ENCODE results near the gene CTAGE4.
"Not testable (repeated sequence)": the region's sequence is repeated elsewhere in the genome, so short reads cannot be mapped to it uniquely, and the experiment has no call there.

Gene CTAGE4

GRCh38 chr7:144183166-144183565 is at the start of gene CTAGE4:
CTAGE4 (plus strand) TSS chr7:144183466; CDS start chr7:144183504, 38 bp downstream.
- not testable (repeated sequence) for DNase-seq

- DNase-seq, result no peak
Observed at GRCh38 chr7:144134116-144134515, 49.1 kb upstream of the CTAGE4 start.

- DNase-seq, result no peak
Observed at GRCh38 chr7:144137501-144137900, 45.8 kb upstream of the CTAGE4 start.

- no peak for DNase-seq
Observed at GRCh38 chr7:144142187-144142586, 41.1 kb upstream of the CTAGE4 start.

GRCh38 chr7:144144426-144144825 is 38.8 kb upstream of the CTAGE4 start:
- DNase-seq, result no peak

GRCh38 chr7:144148224-144148827 is 34.9 kb upstream of the CTAGE4 start:
- no peak for DNase-seq

- no peak for DNase-seq
Observed at GRCh38 chr7:144158861-144159260, 24.4 kb upstream of the CTAGE4 start.

GRCh38 chr7:144164784-144165183 is 18.5 kb upstream of the CTAGE4 start:
- no peak for DNase-seq

GRCh38 chr7:144171594-144172350 is 11.5 kb upstream of the CTAGE4 start:
- DNase-seq, result not testable (repeated sequence)

- no peak for DNase-seq
Observed at GRCh38 chr7:144174613-144175012, 8.7 kb upstream of the CTAGE4 start.

- not testable (repeated sequence) for DNase-seq
Observed at GRCh38 chr7:144178380-144179164, 4.7 kb upstream of the CTAGE4 start.

GRCh38 chr7:144179165-144179479 is 4.1 kb upstream of the CTAGE4 start:
- DNase-seq, result not testable (repeated sequence)

GRCh38 chr7:144187848-144188247 is 4.6 kb downstream of the CTAGE4 start:
- DNase-seq, result not testable (repeated sequence)

- not testable (repeated sequence) for DNase-seq
Observed at GRCh38 chr7:144188578-144189171, 5.4 kb downstream of the CTAGE4 start.

- DNase-seq, result not testable (repeated sequence)
Observed at GRCh38 chr7:144193782-144194181, 10.5 kb downstream of the CTAGE4 start.

GRCh38 chr7:144194453-144194852 is 11.2 kb downstream of the CTAGE4 start:
- not testable (repeated sequence) for DNase-seq

- DNase-seq, result not testable (repeated sequence)
Observed at GRCh38 chr7:144195212-144195872, 12.1 kb downstream of the CTAGE4 start, which contains the start of gene ARHGEF35. ARHGEF35 (minus strand) TSS chr7:144195833; CDS start chr7:144188383, 7,450 bp downstream.

GRCh38 chr7:144198934-144199333 is 15.7 kb downstream of the CTAGE4 start:
- not testable (repeated sequence) for DNase-seq

GRCh38 chr7:144201978-144202377 is 18.7 kb downstream of the CTAGE4 start:
- not testable (repeated sequence) for DNase-seq

GRCh38 chr7:144203086-144203485 is 19.8 kb downstream of the CTAGE4 start:
- not testable (repeated sequence) for DNase-seq

GRCh38 chr7:144205306-144205705 is 22.0 kb downstream of the CTAGE4 start:
- not testable (repeated sequence) for DNase-seq

GRCh38 chr7:144217200-144217599 is 33.9 kb downstream of the CTAGE4 start:
- DNase-seq, result not testable (repeated sequence)

Data from NCI-H774 (cell line).